Bronchial epithelial cell (primary cell): ENCODE measurements around the gene PRTFDC1. TPM values are rescaled to one million over a fixed set of nuclear protein-coding genes. Genes with fewer than 3 reads are reported as not detected.

Experiments used
- DNase-seq: peaks from one replicate; pipeline ENCODE4 v3.0.0-alpha.2; 2010; ENCODE audit warnings: low read depth
- FAIRE-seq: peaks from 2 replicates; lab custom pipeline; 2011; peaks lifted over from hg19 to GRCh38; lab: Jason Lieb, UNC
- H3K27me3 ChIP-seq: 2 replicates; pipeline ENCODE4 v1.5.1; 2011; ENCODE audit warnings: low read length; ENCODE audit not compliant: control insufficient read depth, insufficient read depth
- H3K36me3 ChIP-seq: 2 replicates; pipeline ENCODE4 v1.5.1; 2011; ENCODE audit warnings: low read length; ENCODE audit not compliant: control insufficient read depth, insufficient read depth
- H3K4me3 ChIP-seq: 2 replicates; pipeline ENCODE4 v1.5.1; 2011; ENCODE audit warnings: mild to moderate bottlenecking, low read depth, low read length, control low read depth
- total RNA-seq: library from RNA; depleted of rRNA; stranded (reverse); fragments of >200 nt; gene quantifications from 2 replicates; pipeline ENCODE4 v1.2.1, GENCODE V29; 2014
- TF ChIP-seq, protein P1 (sequence below): IDR thresholded peaks from 2 replicates; pipeline ENCODE4 v1.5.1; 2011; ENCODE audit warnings: mild to moderate bottlenecking, moderate library complexity, low read length, control low read depth, inconsistent platforms; ENCODE audit not compliant: insufficient read depth, severe bottlenecking

PRTFDC1 gene
- total RNA-seq, 1 donor from 2014 or later, result 5.5 TPM

DNA sequence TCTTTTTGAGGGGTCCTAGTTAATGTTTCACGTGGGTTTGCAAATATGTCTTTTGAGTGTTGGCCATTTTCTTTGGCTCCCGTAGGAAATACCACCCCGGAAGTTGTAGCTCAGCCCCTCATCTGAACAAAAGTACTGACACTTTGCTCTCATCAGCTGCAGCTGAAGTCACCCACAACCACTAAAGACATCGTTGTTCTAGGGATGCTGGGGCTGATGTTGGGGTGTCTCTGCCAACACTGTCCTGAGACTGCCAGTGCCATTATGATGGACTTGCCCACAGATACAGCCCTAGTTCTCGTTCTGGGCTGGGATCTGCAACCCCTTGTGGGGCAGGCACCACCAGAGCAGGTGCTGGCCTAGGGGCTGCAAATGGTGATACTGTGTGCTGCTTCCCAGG is 146.1 kb downstream of the PRTFDC1 start:
- Histone ChIP-seq H3K27me3 (no peaks in the 10 kb centered on the region), H3K4me3 (no peak overlapping the region), H3K36me3 (no peaks in the 10 kb centered on the region)
- DNase-seq, result no peak
- FAIRE-seq, result no peak
- TF ChIP-seq, protein P1, sequence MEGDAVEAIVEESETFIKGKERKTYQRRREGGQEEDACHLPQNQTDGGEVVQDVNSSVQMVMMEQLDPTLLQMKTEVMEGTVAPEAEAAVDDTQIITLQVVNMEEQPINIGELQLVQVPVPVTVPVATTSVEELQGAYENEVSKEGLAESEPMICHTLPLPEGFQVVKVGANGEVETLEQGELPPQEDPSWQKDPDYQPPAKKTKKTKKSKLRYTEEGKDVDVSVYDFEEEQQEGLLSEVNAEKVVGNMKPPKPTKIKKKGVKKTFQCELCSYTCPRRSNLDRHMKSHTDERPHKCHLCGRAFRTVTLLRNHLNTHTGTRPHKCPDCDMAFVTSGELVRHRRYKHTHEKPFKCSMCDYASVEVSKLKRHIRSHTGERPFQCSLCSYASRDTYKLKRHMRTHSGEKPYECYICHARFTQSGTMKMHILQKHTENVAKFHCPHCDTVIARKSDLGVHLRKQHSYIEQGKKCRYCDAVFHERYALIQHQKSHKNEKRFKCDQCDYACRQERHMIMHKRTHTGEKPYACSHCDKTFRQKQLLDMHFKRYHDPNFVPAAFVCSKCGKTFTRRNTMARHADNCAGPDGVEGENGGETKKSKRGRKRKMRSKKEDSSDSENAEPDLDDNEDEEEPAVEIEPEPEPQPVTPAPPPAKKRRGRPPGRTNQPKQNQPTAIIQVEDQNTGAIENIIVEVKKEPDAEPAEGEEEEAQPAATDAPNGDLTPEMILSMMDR, result no peak

GRCh38 chr10:24804956-24805355 is 147.4 kb downstream of the PRTFDC1 start:
- H3K27me3 ChIP-seq, result no peaks in the 10 kb centered on the region
- DNase-seq, result no peak
- FAIRE-seq, result no peak
- no peak overlapping the region for H3K4me3 ChIP-seq
- H3K36me3 ChIP-seq, result no peaks in the 10 kb centered on the region
- TF ChIP-seq, protein P1, result no peak

DNA sequence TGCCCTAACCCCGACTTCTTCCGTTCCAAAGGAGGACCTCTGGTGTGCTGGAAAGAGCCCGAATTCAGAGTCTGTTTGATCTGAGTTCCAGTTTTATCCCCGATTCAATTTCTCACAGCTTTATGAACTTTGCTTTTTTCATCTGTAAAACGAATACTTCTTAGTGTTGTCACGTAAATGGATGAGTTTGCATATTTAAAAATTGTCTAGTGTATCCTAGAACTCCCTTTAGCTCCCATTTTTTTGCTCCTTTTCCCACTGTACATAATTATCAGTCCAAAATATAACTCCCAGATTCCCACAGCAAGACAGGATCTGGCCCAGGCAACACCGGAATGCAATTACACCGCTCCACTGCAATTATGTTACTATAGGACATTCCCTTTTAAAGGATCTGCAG is 148.0 kb downstream of the PRTFDC1 start:
- TF ChIP-seq, protein P1, result no peak
- FAIRE-seq, result no peak
- H3K36me3 ChIP-seq, result no peaks in the 10 kb centered on the region

DNA sequence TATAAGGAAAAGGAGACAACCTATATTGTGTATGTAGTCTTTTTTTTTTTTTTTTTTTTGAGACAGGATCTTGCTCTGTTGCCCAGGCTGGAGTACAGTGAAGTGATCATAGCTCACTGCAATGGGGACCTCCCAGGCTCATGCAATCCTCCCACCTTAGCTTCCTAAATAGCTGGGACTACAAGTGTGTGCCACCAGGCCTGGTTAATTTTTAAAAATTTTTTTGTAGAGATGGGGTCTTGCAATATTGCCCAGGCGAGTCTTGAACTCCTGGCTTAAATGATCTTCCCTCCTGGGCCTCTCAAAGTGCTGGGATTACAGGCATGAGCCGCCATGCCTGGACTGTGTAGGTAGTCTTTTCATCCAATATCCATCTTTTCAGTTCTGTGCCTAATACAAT is 150.0 kb downstream of the PRTFDC1 start:
- FAIRE-seq (no peak), DNase-seq (no peak)
- TF ChIP-seq, protein P1, result no peak

More for the DNA sequence above, 148.0 kb downstream of the PRTFDC1 start:
- no peaks in the 10 kb centered on the region for H3K27me3 ChIP-seq
- no peak for DNase-seq
- H3K4me3 ChIP-seq, result no peak overlapping the region

GRCh38 chr10:24800861-24801260 is 151.5 kb downstream of the PRTFDC1 start:
- DNase-seq, result no peak
- TF ChIP-seq, protein P1, result no peak
- H3K36me3 ChIP-seq, result no peaks in the 10 kb centered on the region
- H3K4me3 ChIP-seq, result no peak overlapping the region
- no peak for FAIRE-seq
- H3K27me3 ChIP-seq, result no peaks in the 10 kb centered on the region

More for the DNA sequence above, 150.0 kb downstream of the PRTFDC1 start:
- no peak overlapping the region for H3K4me3 ChIP-seq
- no peaks in the 10 kb centered on the region for H3K36me3 ChIP-seq
- no peaks in the 10 kb centered on the region for H3K27me3 ChIP-seq

Other genes starting within 250 kb of the PRTFDC1 start
- gene ARHGAP21, start 228.7 kb downstream of the PRTFDC1 start, total RNA-seq, result 62.1 and 80.6 TPM in 2 replicates
- 0.13 and 0.26 TPM in 2 replicates for gene ENKUR, start 63.6 kb upstream of the PRTFDC1 start, total RNA-seq
- 4.0 and 5.0 TPM in 2 replicates for gene THNSL1, start 64.0 kb upstream of the PRTFDC1 start, total RNA-seq
- gene GPR158, start 222.4 kb upstream of the PRTFDC1 start, total RNA-seq, result under 0.01 TPM in 1 of 2 replicates, not detected in the other